Astrocyte (in vitro differentiated cells and primary cell): ENCODE data around the gene CTSV. TPM values are rescaled to one million over a fixed set of nuclear protein-coding genes. Genes with fewer than 3 reads are reported as not detected.

Source experiments
- DNase-seq: peaks from one replicate; pipeline ENCODE4 v3.0.0-alpha.2; 2010; ENCODE audit warnings: low read depth
- FAIRE-seq: peaks from 2 replicates; lab custom pipeline; 2011; peaks lifted over from hg19 to GRCh38; lab: Jason Lieb, UNC
- H2AFZ ChIP-seq: 2 replicates; pipeline ENCODE4 v1.6.0; 2012; ENCODE audit warnings: low read depth, low read length, inconsistent platforms
- H3K27ac ChIP-seq: 2 replicates; pipeline ENCODE4 v1.5.1; 2011; ENCODE audit warnings: low read depth, low read length, inconsistent platforms
- H3K27me3 ChIP-seq: 2 replicates; pipeline ENCODE4 v1.6.0; 2011; ENCODE audit warnings: low read length, inconsistent platforms; ENCODE audit not compliant: insufficient read depth
- H3K36me3 ChIP-seq: 2 replicates; pipeline ENCODE4 v1.5.1; 2011; ENCODE audit warnings: low read length, inconsistent platforms; ENCODE audit not compliant: insufficient read depth
- H3K4me1 ChIP-seq: 2 replicates; pipeline ENCODE4 v1.5.1; 2011; ENCODE audit warnings: low read length, inconsistent platforms; ENCODE audit not compliant: insufficient read depth
- H3K4me2 ChIP-seq: 2 replicates; pipeline ENCODE4 v1.6.0; 2012; ENCODE audit warnings: low read length, inconsistent platforms
- H3K4me3 ChIP-seq: 2 replicates; pipeline ENCODE4 v1.5.1; 2011; ENCODE audit warnings: low read depth, mild to moderate bottlenecking, low read length, inconsistent platforms; ENCODE audit not compliant: insufficient read depth
- H3K79me2 ChIP-seq: 2 replicates; pipeline ENCODE4 v1.6.0; 2012; ENCODE audit warnings: mild to moderate bottlenecking, low read length, inconsistent platforms; ENCODE audit not compliant: insufficient read depth
- H3K9ac ChIP-seq: 2 replicates; pipeline ENCODE4 v1.6.0; 2012; ENCODE audit warnings: mild to moderate bottlenecking, low read length, inconsistent platforms
- H3K9me3 ChIP-seq: 2 replicates; pipeline ENCODE4 v1.5.1; 2012; ENCODE audit warnings: low read depth, mild to moderate bottlenecking, low read length, inconsistent platforms; ENCODE audit not compliant: insufficient read depth
- H4K20me1 ChIP-seq: 2 replicates; pipeline ENCODE4 v1.6.0; 2012; ENCODE audit warnings: low read length, inconsistent platforms; ENCODE audit not compliant: insufficient read depth
- H3K27ac Mint-ChIP-seq: one replicate; pipeline ENCODE4 v1.8.0; 2021; ENCODE audit warnings: mild to moderate bottlenecking, mixed read lengths; ENCODE audit not compliant: unreplicated experiment
- H3K27me3 Mint-ChIP-seq: one replicate; pipeline ENCODE4 v1.8.0; 2021; ENCODE audit warnings: low read depth, mixed read lengths; ENCODE audit not compliant: unreplicated experiment
- H3K36me3 Mint-ChIP-seq: one replicate; pipeline ENCODE4 v1.8.0; 2021; ENCODE audit warnings: low read depth, mixed read lengths; ENCODE audit not compliant: unreplicated experiment
- H3K4me1 Mint-ChIP-seq: one replicate; pipeline ENCODE4 v1.8.0; 2021; ENCODE audit warnings: low read depth, mixed read lengths; ENCODE audit not compliant: unreplicated experiment
- H3K4me3 Mint-ChIP-seq: one replicate; pipeline ENCODE4 v1.8.0; 2021; ENCODE audit warnings: mild to moderate bottlenecking, moderate library complexity, mixed read lengths; ENCODE audit not compliant: unreplicated experiment
- H3K9me3 Mint-ChIP-seq: one replicate; pipeline ENCODE4 v1.8.0; 2021; ENCODE audit warnings: mild to moderate bottlenecking, mixed read lengths; ENCODE audit not compliant: unreplicated experiment
- CTCF ChIP-seq: IDR thresholded peaks from 2 replicates; pipeline ENCODE4 v1.5.1; 2011; ENCODE audit warnings: low read depth, mild to moderate bottlenecking, inconsistent platforms, low read length, moderate library complexity; ENCODE audit not compliant: insufficient read depth
- EZH2 ChIP-seq: IDR thresholded peaks from 2 replicates; pipeline ENCODE4 v1.6.1; 2012; ENCODE audit warnings: mild to moderate bottlenecking, low read length, inconsistent platforms; ENCODE audit not compliant: insufficient read depth
- total RNA-seq: library from RNA; stranded (reverse); gene quantifications from 2 replicates; pipeline ENCODE4 v1.2.1, GENCODE V29; 2021

The CTSV gene
- total RNA-seq, 1 donor from 2014 or later, result 36.3 TPM

GRCh38 chr9:97052735-97053134 lies 13.8 kb upstream of the CTSV start:
- no peak for DNase-seq
- H3K27me3 ChIP-seq, result no peaks in the 10 kb centered on the region
- no peak overlapping the region for H3K4me3 ChIP-seq
- no peak overlapping the region for H3K4me3 Mint-ChIP-seq
- H4K20me1 ChIP-seq, result no peaks in the 10 kb centered on the region
- H3K36me3 Mint-ChIP-seq, result no peaks in the 10 kb centered on the region
- TF ChIP-seq CTCF, result no peak
- TF ChIP-seq EZH2, result no peak
- H3K4me1 ChIP-seq, result no peaks in the 10 kb centered on the region
- no peak overlapping the region for H3K27ac Mint-ChIP-seq
- no peak overlapping the region for H2AFZ ChIP-seq
- H3K4me2 ChIP-seq, result no peak overlapping the region
- H3K27ac ChIP-seq, result no peak overlapping the region
- no peak for FAIRE-seq
- peaks cover 4% of the 10 kb centered on the region for H3K4me1 Mint-ChIP-seq
- no peak overlapping the region for H3K9ac ChIP-seq
- no peaks in the 10 kb centered on the region for H3K36me3 ChIP-seq
- peaks cover 4% of the 10 kb centered on the region for H3K27me3 Mint-ChIP-seq
- no peaks in the 10 kb centered on the region for H3K9me3 ChIP-seq
- H3K79me2 ChIP-seq, result no peaks in the 10 kb centered on the region
- H3K9me3 Mint-ChIP-seq, result no peaks in the 10 kb centered on the region

GRCh38 chr9:97046228-97046627 lies 7.3 kb upstream of the CTSV start:
- Histone ChIP-seq H3K9ac (no peak overlapping the region), H4K20me1 (no peaks in the 10 kb centered on the region), H3K36me3 (no peaks in the 10 kb centered on the region), H3K27ac (no peak overlapping the region), H3K4me1 (no peaks in the 10 kb centered on the region), H3K4me2 (no peak overlapping the region), H3K27me3 (peaks cover 5% of the 10 kb centered on the region), H2AFZ (no peak overlapping the region), H3K4me3 (no peak overlapping the region), H3K79me2 (no peaks in the 10 kb centered on the region), H3K9me3 (no peaks in the 10 kb centered on the region)
- FAIRE-seq (no peak), DNase-seq (peak; percentile 2)
- H3K4me1 Mint-ChIP-seq, result peaks cover 2% of the 10 kb centered on the region
- no peak overlapping the region for H3K27ac Mint-ChIP-seq
- H3K27me3 Mint-ChIP-seq, result no peaks in the 10 kb centered on the region
- no peaks in the 10 kb centered on the region for H3K9me3 Mint-ChIP-seq
- H3K4me3 Mint-ChIP-seq, result no peak overlapping the region
- H3K36me3 Mint-ChIP-seq, result no peaks in the 10 kb centered on the region
- no peak for TF ChIP-seq EZH2
- TF ChIP-seq CTCF, result no peak

GRCh38 chr9:97045300-97045699 lies 6.4 kb upstream of the CTSV start:
- H3K4me3 Mint-ChIP-seq, result no peak overlapping the region
- H3K27ac ChIP-seq, result no peak overlapping the region
- no peak overlapping the region for H3K9ac ChIP-seq
- TF ChIP-seq EZH2 (no peak), CTCF (no peak)
- H3K36me3 Mint-ChIP-seq, result no peaks in the 10 kb centered on the region
- FAIRE-seq (no peak), DNase-seq (no peak)
- H3K9me3 ChIP-seq, result no peaks in the 10 kb centered on the region
- H3K27ac Mint-ChIP-seq, result no peak overlapping the region
- no peaks in the 10 kb centered on the region for H3K4me1 ChIP-seq
- peaks cover 2% of the 10 kb centered on the region for H3K4me1 Mint-ChIP-seq
- no peaks in the 10 kb centered on the region for H3K79me2 ChIP-seq
- no peaks in the 10 kb centered on the region for H3K36me3 ChIP-seq
- H3K9me3 Mint-ChIP-seq, result no peaks in the 10 kb centered on the region
- H3K4me3 ChIP-seq, result no peak overlapping the region
- no peak overlapping the region for H2AFZ ChIP-seq
- H3K27me3 Mint-ChIP-seq, result no peaks in the 10 kb centered on the region
- H4K20me1 ChIP-seq, result no peaks in the 10 kb centered on the region
- no peak overlapping the region for H3K4me2 ChIP-seq
- H3K27me3 ChIP-seq, result peaks cover 8% of the 10 kb centered on the region
